Heart left ventricle (tissue), 13 donors: ENCODE measurements around the gene CST9.

Source experiments
- POLR2A ChIP-seq, 2 donors: fragments of 450-650 bp; IDR thresholded peaks; one replicate each; pipeline ENCODE4 v1.6.1; 2017; ENCODE audit warnings: antibody characterized with exemption in 2 of 2, mild to moderate bottlenecking in 2 of 2, moderate library complexity in 2 of 2
- TF ChIP-seq, protein P1 (sequence below), 12 donors: fragments of 200-600 bp; sonication (generic) in 4 of 12; IDR thresholded peaks; one replicate each; pipeline versions ENCODE4 v1.5.0 to v1.8.0; 2018 to 2022; ENCODE audit warnings: antibody characterized with exemption in 12 of 12, mild to moderate bottlenecking in 5 of 12
- donor health status: ischemic (EF 13 %, LVEDD 7.1; RV severe dilation, severe dysfunction).
- donor health status: DM: no; HTN: yes; CAD: no.
- donor health status: DM: no; HTN: no; CAD: no.
- donor health status: ischemic (EF 25% LVEDD 6.9; RV normal size, moderate dysfunction).
- donor health status: ischemic (EF 25% LVEDD 5.7; RV mildly dilated, moderate dysfunction).
- donor health status: ischemic (EF 35%, LVEDD 5.7; RV mildly dilated, moderate dysfunction).
- donor health status: nonischemic (EF 11% LVEDD 7.7; RV severe dilation, severe dysfunction).
- donor health status: DM: yes; HTN: yes; CAD: no.
- donor health status: PGD.
- donor health status: ischemic (EF 29% LVEDD 5.4; RV normal size, mild dysfunction).
- donor health status: nonischemic (EF 23%, LVEDD 6.1; RV moderate dilation, normal function).

DNA sequence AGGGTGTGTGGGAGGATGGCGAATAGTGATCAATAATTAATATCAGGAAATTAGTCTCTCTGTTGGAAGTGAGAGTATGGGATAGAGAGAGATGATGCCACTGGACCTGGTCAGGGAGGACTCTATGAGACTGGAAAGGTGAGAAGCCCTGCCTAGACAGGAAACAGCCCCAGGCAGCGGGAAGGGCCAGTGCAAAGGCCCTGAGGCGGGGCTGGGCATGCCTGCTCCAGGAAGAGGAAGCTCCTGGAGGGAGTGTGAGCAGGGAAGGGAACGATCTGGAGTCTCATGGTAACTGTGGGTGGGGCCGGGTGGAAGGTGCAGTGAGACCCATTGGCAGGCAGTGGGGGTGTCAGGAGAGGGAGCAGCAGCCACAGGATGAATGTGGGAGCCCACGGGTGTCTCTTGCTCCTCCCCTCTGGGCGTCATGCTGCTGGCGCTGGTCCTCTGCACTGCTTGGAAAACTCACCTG is 33.8 kb upstream of the CST9 start:
- TF ChIP-seq POLR2A (IDR thresholded peaks at IDR 0.05), result no peak
- TF ChIP-seq, protein P1, sequence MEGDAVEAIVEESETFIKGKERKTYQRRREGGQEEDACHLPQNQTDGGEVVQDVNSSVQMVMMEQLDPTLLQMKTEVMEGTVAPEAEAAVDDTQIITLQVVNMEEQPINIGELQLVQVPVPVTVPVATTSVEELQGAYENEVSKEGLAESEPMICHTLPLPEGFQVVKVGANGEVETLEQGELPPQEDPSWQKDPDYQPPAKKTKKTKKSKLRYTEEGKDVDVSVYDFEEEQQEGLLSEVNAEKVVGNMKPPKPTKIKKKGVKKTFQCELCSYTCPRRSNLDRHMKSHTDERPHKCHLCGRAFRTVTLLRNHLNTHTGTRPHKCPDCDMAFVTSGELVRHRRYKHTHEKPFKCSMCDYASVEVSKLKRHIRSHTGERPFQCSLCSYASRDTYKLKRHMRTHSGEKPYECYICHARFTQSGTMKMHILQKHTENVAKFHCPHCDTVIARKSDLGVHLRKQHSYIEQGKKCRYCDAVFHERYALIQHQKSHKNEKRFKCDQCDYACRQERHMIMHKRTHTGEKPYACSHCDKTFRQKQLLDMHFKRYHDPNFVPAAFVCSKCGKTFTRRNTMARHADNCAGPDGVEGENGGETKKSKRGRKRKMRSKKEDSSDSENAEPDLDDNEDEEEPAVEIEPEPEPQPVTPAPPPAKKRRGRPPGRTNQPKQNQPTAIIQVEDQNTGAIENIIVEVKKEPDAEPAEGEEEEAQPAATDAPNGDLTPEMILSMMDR (IDR thresholded peaks at IDR 0.05), result no peak
